ENCODE measurements around the gene NCAM1.

The NCAM1 gene

GRCh38 chr11:113096648-113097047, 135.4 kb downstream of the NCAM1 start:
- DNase-seq: no peak

- DNase-seq: no peak
Measured at GRCh38 chr11:113103932-113104690, 142.9 kb downstream of the NCAM1 start.

- no peak for DNase-seq
Measured at GRCh38 chr11:113104691-113105251, 143.6 kb downstream of the NCAM1 start.

GRCh38 chr11:113105592-113105991, 144.4 kb downstream of the NCAM1 start:
- DNase-seq: no peak

GRCh38 chr11:113106507-113106906, 145.3 kb downstream of the NCAM1 start:
- DNase-seq: no peak

- DNase-seq: no peak
Measured at GRCh38 chr11:113110046-113110445, 148.8 kb downstream of the NCAM1 start.

- DNase-seq: no peak
Measured at GRCh38 chr11:113111156-113111555, 149.9 kb downstream of the NCAM1 start.

- DNase-seq: no peak
Measured at GRCh38 chr11:113112307-113112706, 151.1 kb downstream of the NCAM1 start.

- peak; percentile 38 for DNase-seq
Measured at GRCh38 chr11:113113801-113114704, 152.8 kb downstream of the NCAM1 start.

GRCh38 chr11:113114705-113115027, 153.4 kb downstream of the NCAM1 start:
- no peak for DNase-seq

- no peak for DNase-seq
Measured at GRCh38 chr11:113118104-113118503, 156.9 kb downstream of the NCAM1 start.

GRCh38 chr11:113119074-113119473, 157.9 kb downstream of the NCAM1 start:
- no peak for DNase-seq

- DNase-seq: no peak
Measured at GRCh38 chr11:113119966-113120736, 158.9 kb downstream of the NCAM1 start.

- no peak for DNase-seq
Measured at GRCh38 chr11:113121746-113122145, 160.5 kb downstream of the NCAM1 start.

- DNase-seq: no peak
Measured at GRCh38 chr11:113124006-113124405, 162.8 kb downstream of the NCAM1 start.

GRCh38 chr11:113124578-113124977, 163.4 kb downstream of the NCAM1 start:
- DNase-seq: no peak

GRCh38 chr11:113129261-113129992, 168.2 kb downstream of the NCAM1 start:
- no peak for DNase-seq

- no peak for DNase-seq
Measured at GRCh38 chr11:113131036-113131775, 170.0 kb downstream of the NCAM1 start.

GRCh38 chr11:113133071-113133470, 171.9 kb downstream of the NCAM1 start:
- no peak for DNase-seq

- no peak for DNase-seq
Measured at GRCh38 chr11:113134626-113135025, 173.4 kb downstream of the NCAM1 start.

- no peak for DNase-seq
Measured at GRCh38 chr11:113137713-113138529, 176.7 kb downstream of the NCAM1 start.
